Peyer's patch (tissue), 4 donors: ENCODE measurements around the gene CUL7.

Experiments
- POLR2A ChIP-seq, 2 donors: fragments of 450-650 bp; IDR thresholded peaks; one replicate each; pipeline ENCODE4 v1.5.1; 2017; ENCODE audit warnings: antibody characterized with exemption in 2 of 2, mild to moderate bottlenecking in 2 of 2, moderate library complexity in 2 of 2
- TF ChIP-seq, protein P1 (sequence below), 6 experiments: fragments of 450-650 bp in 4 of 6; fragments of 200-600 bp in 2 of 6; sonication (generic) in 1 of 6; IDR thresholded peaks; one replicate each; pipeline ENCODE4 v1.5.1; 2017 to 2019; ENCODE audit warnings: antibody characterized with exemption in 6 of 6, mild to moderate bottlenecking in 3 of 6, moderate library complexity in 1 of 6

DNA sequence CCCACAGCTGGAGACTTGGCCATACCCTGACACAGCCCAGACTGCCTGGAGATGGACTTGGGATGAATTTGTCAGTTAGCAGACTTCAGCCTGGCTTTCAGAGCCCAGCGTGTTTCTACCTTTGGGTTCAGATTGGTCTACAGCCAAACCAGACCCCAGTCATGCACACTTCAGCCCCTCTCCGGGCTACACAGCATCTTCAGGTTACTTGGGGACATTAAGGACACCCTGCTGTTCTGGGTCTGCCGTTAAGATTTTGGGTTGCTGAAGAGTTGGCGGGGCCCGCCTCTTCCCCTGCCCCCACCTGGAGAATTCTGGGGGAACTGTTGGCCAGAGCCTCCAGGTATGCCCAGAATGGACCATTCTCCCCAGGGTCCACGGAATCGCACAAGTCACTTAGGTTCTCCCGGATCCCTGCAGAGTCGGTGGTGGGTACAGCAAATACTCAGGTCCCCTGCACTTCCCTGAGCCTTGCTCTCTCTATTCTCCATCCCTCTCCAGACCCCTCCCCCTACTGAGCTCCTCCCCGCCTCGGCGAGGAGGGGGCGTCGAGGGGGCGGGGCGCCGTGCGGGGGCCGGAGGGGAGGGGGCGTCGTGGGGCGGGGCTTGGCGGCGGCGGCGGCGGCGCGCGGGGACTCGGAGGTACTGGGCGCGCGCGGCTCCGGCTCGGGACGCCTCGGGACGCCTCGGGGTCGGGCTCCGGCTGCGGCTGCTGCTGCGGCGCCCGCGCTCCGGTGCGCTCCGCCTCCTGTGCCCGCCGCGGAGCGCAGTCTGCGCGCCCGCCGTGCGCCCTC lies 22.2 kb upstream of the CUL7 start, which contains the start of gene PTK7:
- TF ChIP-seq, protein P1, sequence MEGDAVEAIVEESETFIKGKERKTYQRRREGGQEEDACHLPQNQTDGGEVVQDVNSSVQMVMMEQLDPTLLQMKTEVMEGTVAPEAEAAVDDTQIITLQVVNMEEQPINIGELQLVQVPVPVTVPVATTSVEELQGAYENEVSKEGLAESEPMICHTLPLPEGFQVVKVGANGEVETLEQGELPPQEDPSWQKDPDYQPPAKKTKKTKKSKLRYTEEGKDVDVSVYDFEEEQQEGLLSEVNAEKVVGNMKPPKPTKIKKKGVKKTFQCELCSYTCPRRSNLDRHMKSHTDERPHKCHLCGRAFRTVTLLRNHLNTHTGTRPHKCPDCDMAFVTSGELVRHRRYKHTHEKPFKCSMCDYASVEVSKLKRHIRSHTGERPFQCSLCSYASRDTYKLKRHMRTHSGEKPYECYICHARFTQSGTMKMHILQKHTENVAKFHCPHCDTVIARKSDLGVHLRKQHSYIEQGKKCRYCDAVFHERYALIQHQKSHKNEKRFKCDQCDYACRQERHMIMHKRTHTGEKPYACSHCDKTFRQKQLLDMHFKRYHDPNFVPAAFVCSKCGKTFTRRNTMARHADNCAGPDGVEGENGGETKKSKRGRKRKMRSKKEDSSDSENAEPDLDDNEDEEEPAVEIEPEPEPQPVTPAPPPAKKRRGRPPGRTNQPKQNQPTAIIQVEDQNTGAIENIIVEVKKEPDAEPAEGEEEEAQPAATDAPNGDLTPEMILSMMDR (IDR thresholded peaks at IDR 0.05): no peak
- TF ChIP-seq POLR2A (IDR thresholded peaks at IDR 0.05): no peak
